Natural killer cell (primary cell): Measurements from ENCODE around the gene DENND1A. TPM values are rescaled to one million over a fixed set of nuclear protein-coding genes. Genes with fewer than 3 reads are reported as not detected.

Source experiments
- ATAC-seq, 3 donors: fragments of 150-1000 bp in 2 of 3; fragments of 200-7000 bp in 1 of 3; cut with Tn5 transposase; 1 replicate in 1 of 3; 2 replicates in 2 of 3; pipeline ENCODE4 v1.10.0; 2021; ENCODE audit warnings: mild to moderate bottlenecking in 2 of 3, moderate library complexity in 2 of 3
- DNase-seq, 2 donors: peaks; one replicate each; pipeline versions ENCODE4 v3.0.0 to v3.0.0-alpha.2; 2013 to 2021; ENCODE audit warnings: mixed read lengths in 1 of 2
- H3K27ac ChIP-seq: one replicate; pipeline ENCODE4 v1.5.1; 2013; ENCODE audit warnings: mild to moderate bottlenecking, low read length
- H3K27me3 ChIP-seq: one replicate; pipeline ENCODE4 v1.6.1; 2013; ENCODE audit warnings: low read length; ENCODE audit not compliant: control insufficient read depth, insufficient read depth
- H3K36me3 ChIP-seq: one replicate; pipeline ENCODE4 v1.6.1; 2013; ENCODE audit warnings: low read length; ENCODE audit not compliant: control insufficient read depth, insufficient read depth
- H3K4me1 ChIP-seq: one replicate; pipeline ENCODE4 v1.6.1; 2013; ENCODE audit warnings: low read length; ENCODE audit not compliant: control insufficient read depth, insufficient read depth
- H3K4me3 ChIP-seq: one replicate; pipeline ENCODE4 v1.5.1; 2013; ENCODE audit warnings: low read length
- H3K9me3 ChIP-seq: one replicate; pipeline ENCODE4 v1.6.1; 2013; ENCODE audit warnings: low read length; ENCODE audit not compliant: control insufficient read depth, insufficient read depth
- H3K27ac Mint-ChIP-seq, 2 donors: one replicate each; pipeline ENCODE4 v1.8.0; 2022; ENCODE audit warnings: mild to moderate bottlenecking in 2 of 2, mixed read lengths in 2 of 2, moderate library complexity in 1 of 2
- H3K27me3 Mint-ChIP-seq, 2 donors: one replicate each; pipeline ENCODE4 v1.8.0; 2022; ENCODE audit warnings: low read depth in 2 of 2, mixed read lengths in 2 of 2
- H3K36me3 Mint-ChIP-seq: one replicate; pipeline ENCODE4 v1.8.0; 2022; ENCODE audit warnings: mixed read lengths
- H3K4me1 Mint-ChIP-seq, 2 donors: one replicate each; pipeline ENCODE4 v1.8.0; 2022; ENCODE audit warnings: mixed read lengths in 2 of 2
- H3K4me3 Mint-ChIP-seq: one replicate; pipeline ENCODE4 v1.8.0; 2022; ENCODE audit warnings: mild to moderate bottlenecking, moderate library complexity, mixed read lengths
- H3K9me3 Mint-ChIP-seq, 2 donors: one replicate each; pipeline ENCODE4 v1.8.0; 2022; ENCODE audit warnings: mixed read lengths in 2 of 2
- CTCF ChIP-seq: fragments of 200-600 bp; IDR thresholded peaks from one replicate; pipeline ENCODE4 v1.8.0; 2022; ENCODE audit warnings: antibody characterized with exemption
- WGBS: methylation state at CpG from one replicate; pipeline ENCODE4 v1.1.7; 2013; ENCODE audit warnings: missing lambda C conversion rate; ENCODE audit not compliant: insufficient coverage; 5-methylcytosine and 5-hydroxymethylcytosine counted together
- intact Hi-C: fragments of 100-400 bp; cut with micrococcal nuclease; formaldehyde crosslinking; loops from one replicate; pipeline ENCODE4 v1.14.2; 2022
- total RNA-seq, 4 donors: library from RNA; stranded (reverse); fragments of 120-200 nt in 1 of 4; gene quantifications; one replicate each; pipeline versions ENCODE4 v1.2.3 to v1.2.4, GENCODE V29; 2013 to 2022

The DENND1A gene
- total RNA-seq, 3 donors from 2014 or later (not counting 1 experiment from before 2014, with no cell fraction given): 27.8 to 37.6 (median 30.9) TPM

- H3K4me3 Mint-ChIP-seq: no peak overlapping the region
- DNase-seq (no peak), ATAC-seq (no peak)
- 98% methylated on average over 5 of the region's 5 CpGs for WGBS
- Histone ChIP-seq H3K9me3 (no peaks in the 10 kb centered on the region), H3K27me3 (no peaks in the 10 kb centered on the region), H3K27ac (no peak overlapping the region), H3K4me1 (no peaks in the 10 kb centered on the region), H3K36me3 (no peaks in the 10 kb centered on the region), H3K4me3 (no peak overlapping the region)
- H3K9me3 Mint-ChIP-seq: no peaks in the 10 kb centered on the region
- H3K27ac Mint-ChIP-seq: no peak overlapping the region
- no peak for TF ChIP-seq CTCF
- intact Hi-C loops: no loop called here
- H3K36me3 Mint-ChIP-seq: no peaks in the 10 kb centered on the region
- no peaks in the 10 kb centered on the region for H3K4me1 Mint-ChIP-seq
- H3K27me3 Mint-ChIP-seq: no peaks in the 10 kb centered on the region
Measured at GRCh38 chr9:123424131-123424530, 505.8 kb downstream of the DENND1A start.

GRCh38 chr9:123423311-123423640 lies 506.6 kb downstream of the DENND1A start:
- H3K4me1 Mint-ChIP-seq: no peaks in the 10 kb centered on the region
- intact Hi-C loops: no loop called here

GRCh38 chr9:123422635-123423310 lies 507.2 kb downstream of the DENND1A start:
- Mint-ChIP-seq H3K4me3 (no peak overlapping the region), H3K4me1 (no peaks in the 10 kb centered on the region), H3K27me3 (no peaks in the 10 kb centered on the region), H3K36me3 (no peaks in the 10 kb centered on the region), H3K9me3 (no peaks in the 10 kb centered on the region), H3K27ac (no peak overlapping the region)
- DNase-seq (no peak), ATAC-seq (no peak)
- intact Hi-C loops: no loop called here
- 97% methylated on average over 21 of the region's 21 CpGs for WGBS
- H3K27ac ChIP-seq: no peak overlapping the region
- no peaks in the 10 kb centered on the region for H3K36me3 ChIP-seq
- TF ChIP-seq CTCF: no peak
- no peaks in the 10 kb centered on the region for H3K4me1 ChIP-seq
- no peaks in the 10 kb centered on the region for H3K9me3 ChIP-seq
- no peaks in the 10 kb centered on the region for H3K27me3 ChIP-seq
- no peak overlapping the region for H3K4me3 ChIP-seq

More at GRCh38 chr9:123423311-123423640, 506.6 kb downstream of the DENND1A start:
- Mint-ChIP-seq H3K36me3 (no peaks in the 10 kb centered on the region), H3K9me3 (no peaks in the 10 kb centered on the region), H3K4me3 (no peak overlapping the region), H3K27me3 (no peaks in the 10 kb centered on the region), H3K27ac (no peak overlapping the region)
- 91% methylated on average over 7 of the region's 8 CpGs for WGBS
- ATAC-seq: no peak
- H3K9me3 ChIP-seq: no peaks in the 10 kb centered on the region
- no peaks in the 10 kb centered on the region for H3K36me3 ChIP-seq
- no peak overlapping the region for H3K4me3 ChIP-seq
- no peaks in the 10 kb centered on the region for H3K27me3 ChIP-seq
- H3K27ac ChIP-seq: no peak overlapping the region
- TF ChIP-seq CTCF: no peak
- DNase-seq: no peak
- no peaks in the 10 kb centered on the region for H3K4me1 ChIP-seq
